CD14-positive monocyte (primary cell): ENCODE results near the gene AHCTF1. TPM values are rescaled to one million over a fixed set of nuclear protein-coding genes. Genes with fewer than 3 reads are reported as not detected.

ENCODE experiments used
- DNase-seq, 3 donors: peaks; one replicate each; pipeline ENCODE4 v3.0.0-alpha.2; 2011 to 2022
- H2AFZ ChIP-seq: 2 replicates; pipeline ENCODE4 v1.6.0; 2012; ENCODE audit warnings: mild to moderate bottlenecking, low read depth, low read length, inconsistent platforms; ENCODE audit not compliant: insufficient read depth, poor library complexity, severe bottlenecking
- H3K27ac ChIP-seq, 2 donors: 1 replicate in 1 of 2; 2 replicates in 1 of 2; pipeline ENCODE4 v1.5.1; 2012 to 2013; ENCODE audit warnings: low read length in 2 of 2, control low read depth in 1 of 2, inconsistent platforms in 1 of 2, low read depth in 1 of 2, mild to moderate bottlenecking in 1 of 2
- H3K27me3 ChIP-seq, 2 donors: one replicate each; pipeline versions ENCODE4 v1.6.0 to v1.6.1; 2011 to 2013; ENCODE audit warnings: low read length in 2 of 2; ENCODE audit not compliant: control insufficient read depth in 2 of 2, insufficient read depth in 2 of 2
- H3K36me3 ChIP-seq, 2 donors: replicated peaks in 1 of 2; 1 replicate in 1 of 2; 2 replicates in 1 of 2; pipeline versions ENCODE4 v1.5.1 to v1.6.1; 2012 to 2013; ENCODE audit warnings: low read length in 2 of 2, control low read depth in 1 of 2, inconsistent platforms in 1 of 2, mild to moderate bottlenecking in 1 of 2; ENCODE audit not compliant: insufficient read depth in 2 of 2, control insufficient read depth in 1 of 2
- H3K4me1 ChIP-seq, 2 donors: 1 replicate in 1 of 2; 2 replicates in 1 of 2; pipeline versions ENCODE4 v1.5.1 to v1.6.1; 2012 to 2013; ENCODE audit warnings: low read length in 2 of 2, control low read depth in 1 of 2, inconsistent platforms in 1 of 2, mild to moderate bottlenecking in 1 of 2, moderate library complexity in 1 of 2; ENCODE audit not compliant: insufficient read depth in 2 of 2, control insufficient read depth in 1 of 2
- H3K4me2 ChIP-seq: replicated peaks from 2 replicates; pipeline ENCODE3; 2012; ENCODE audit warnings: low read length, moderate library complexity, mild to moderate bottlenecking; ENCODE audit not compliant: poor library complexity, severe bottlenecking; ENCODE audit errors: extremely low read depth
- H3K4me3 ChIP-seq, 3 experiments: fragments of 200-600 bp in 1 of 3; sonication (generic) in 1 of 3; replicated peaks in 1 of 3; 1 replicate in 2 of 3; 2 replicates in 1 of 3; pipeline ENCODE4 v1.5.1; 2011 to 2013; ENCODE audit warnings: low read length in 3 of 3, mild to moderate bottlenecking in 3 of 3, control low read depth in 2 of 3, low read depth in 2 of 3, inconsistent platforms in 1 of 3, moderate library complexity in 1 of 3
- H3K79me2 ChIP-seq: 2 replicates; pipeline ENCODE4 v1.6.0; 2012; ENCODE audit warnings: mild to moderate bottlenecking, control low read depth, inconsistent platforms, low read length, moderate library complexity; ENCODE audit not compliant: insufficient read depth
- H3K9ac ChIP-seq: 2 replicates; pipeline ENCODE4 v1.6.0; 2017; ENCODE audit warnings: low read length, mild to moderate bottlenecking; ENCODE audit not compliant: insufficient read depth, poor library complexity, severe bottlenecking
- H3K9me3 ChIP-seq, 2 donors: replicated peaks in 1 of 2; 1 replicate in 1 of 2; 2 replicates in 1 of 2; pipeline versions ENCODE4 v1.5.1 to v1.6.1; 2012 to 2013; ENCODE audit warnings: low read length in 2 of 2, control low read depth in 1 of 2; ENCODE audit not compliant: control insufficient read depth in 1 of 2, insufficient read depth in 1 of 2
- H4K20me1 ChIP-seq: 2 replicates; pipeline ENCODE4 v1.6.0; 2012; ENCODE audit warnings: mild to moderate bottlenecking, low read length, control low read depth, moderate library complexity; ENCODE audit not compliant: insufficient read depth
- H3K27ac Mint-ChIP-seq, 7 donors: one replicate each; pipeline ENCODE4 v1.8.0; 2020; ENCODE audit warnings: mild to moderate bottlenecking in 7 of 7, mixed read lengths in 7 of 7, moderate library complexity in 6 of 7, inconsistent platforms in 2 of 7
- H3K27me3 Mint-ChIP-seq, 3 donors: one replicate each; pipeline ENCODE4 v1.8.0; 2021 to 2022; ENCODE audit warnings: low read depth in 3 of 3, mild to moderate bottlenecking in 3 of 3, mixed read lengths in 3 of 3, moderate library complexity in 3 of 3, inconsistent platforms in 1 of 3
- H3K36me3 Mint-ChIP-seq, 2 donors: one replicate each; pipeline ENCODE4 v1.8.0; 2020; ENCODE audit warnings: mixed read lengths in 2 of 2, inconsistent platforms in 1 of 2, mild to moderate bottlenecking in 1 of 2
- H3K4me1 Mint-ChIP-seq: one replicate; pipeline ENCODE4 v1.8.0; 2020; ENCODE audit warnings: mild to moderate bottlenecking, mixed read lengths
- H3K4me3 Mint-ChIP-seq, 2 donors: one replicate each; pipeline ENCODE4 v1.8.0; 2020; ENCODE audit warnings: mild to moderate bottlenecking in 2 of 2, mixed read lengths in 2 of 2, moderate library complexity in 1 of 2
- H3K9me3 Mint-ChIP-seq, 7 donors: one replicate each; pipeline ENCODE4 v1.8.0; 2020 to 2022; ENCODE audit warnings: mixed read lengths in 7 of 7, mild to moderate bottlenecking in 6 of 7, moderate library complexity in 6 of 7, inconsistent platforms in 2 of 7
- WGBS: methylation state at CpG from one replicate; pipeline ENCODE4 v1.1.5; 2013; ENCODE audit warnings: missing lambda C conversion rate; ENCODE audit not compliant: insufficient coverage; 5-methylcytosine and 5-hydroxymethylcytosine counted together
- intact Hi-C, 2 donors: fragments of 100-400 bp; cut with micrococcal nuclease; formaldehyde crosslinking; loops; one replicate each; pipeline versions ENCODE4 v1.15.0 to v1.15.1; 2023
- polyA plus RNA-seq, 3 donors: library from polyadenylated mRNA; depleted of rRNA in 1 of 3; unstranded in 2 of 3; stranded (reverse) in 1 of 3; fragments of 300-500 nt in 2 of 3; fragments of >200 nt in 1 of 3; fragmentation: Illumina TruSeq in 2 of 3; gene quantifications; 1 replicate in 2 of 3; 2 replicates in 1 of 3; pipeline ENCODE4 v1.2.3, GENCODE V29; 2012 to 2021
- TF ChIP-seq, protein P1 (sequence below): fragments of 200-600 bp; IDR thresholded peaks from one replicate; pipeline ENCODE4 v1.8.0; 2022; ENCODE audit warnings: antibody characterized with exemption, mild to moderate bottlenecking

The AHCTF1 gene
- polyA plus RNA-seq, 3 donors: 2.4 to 8.8 (median 5.4) TPM

DNA sequence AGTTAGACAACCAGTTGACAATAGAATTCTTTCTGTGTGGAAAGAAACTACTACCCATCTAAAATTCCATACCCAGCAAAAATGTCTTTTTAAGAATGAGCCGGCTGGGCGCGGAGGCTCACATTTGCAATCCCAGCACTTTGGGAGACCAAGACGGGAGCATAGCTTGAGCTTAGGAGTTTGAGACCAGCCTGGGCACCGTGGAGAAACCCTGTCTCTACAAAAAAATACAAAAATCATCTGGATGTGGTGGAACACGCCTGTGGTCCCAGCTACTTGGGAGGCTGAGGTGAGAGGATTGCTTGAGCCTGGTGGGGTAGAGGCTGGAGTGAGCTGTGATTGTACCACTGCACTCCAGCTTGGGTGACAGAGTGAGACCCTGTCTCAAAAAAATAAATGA, 128.4 kb downstream of the AHCTF1 start:
- Histone ChIP-seq H3K36me3 (no peaks in the 10 kb centered on the region), H3K4me3 (no peak overlapping the region), H3K27ac (no peak overlapping the region), H3K79me2 (no peaks in the 10 kb centered on the region), H3K4me2 (no peak overlapping the region), H3K9ac (no peak overlapping the region), H3K27me3 (no peaks in the 10 kb centered on the region), H3K4me1 (peaks cover 0 to 3% of the 10 kb centered on the region in 2 donors), H3K9me3 (peaks cover 0 to 6% of the 10 kb centered on the region in 2 donors), H4K20me1 (no peaks in the 10 kb centered on the region), H2AFZ (no peak overlapping the region)
- no peak overlapping the region for H3K4me3 Mint-ChIP-seq
- H3K36me3 Mint-ChIP-seq: no peaks in the 10 kb centered on the region
- no peak for DNase-seq
- H3K4me1 Mint-ChIP-seq: peaks cover 7% of the 10 kb centered on the region
- peaks cover 2 to 14% (median 7%) of the 10 kb centered on the region in 7 donors for H3K9me3 Mint-ChIP-seq
- H3K27ac Mint-ChIP-seq: no peak overlapping the region
- TF ChIP-seq, protein P1, sequence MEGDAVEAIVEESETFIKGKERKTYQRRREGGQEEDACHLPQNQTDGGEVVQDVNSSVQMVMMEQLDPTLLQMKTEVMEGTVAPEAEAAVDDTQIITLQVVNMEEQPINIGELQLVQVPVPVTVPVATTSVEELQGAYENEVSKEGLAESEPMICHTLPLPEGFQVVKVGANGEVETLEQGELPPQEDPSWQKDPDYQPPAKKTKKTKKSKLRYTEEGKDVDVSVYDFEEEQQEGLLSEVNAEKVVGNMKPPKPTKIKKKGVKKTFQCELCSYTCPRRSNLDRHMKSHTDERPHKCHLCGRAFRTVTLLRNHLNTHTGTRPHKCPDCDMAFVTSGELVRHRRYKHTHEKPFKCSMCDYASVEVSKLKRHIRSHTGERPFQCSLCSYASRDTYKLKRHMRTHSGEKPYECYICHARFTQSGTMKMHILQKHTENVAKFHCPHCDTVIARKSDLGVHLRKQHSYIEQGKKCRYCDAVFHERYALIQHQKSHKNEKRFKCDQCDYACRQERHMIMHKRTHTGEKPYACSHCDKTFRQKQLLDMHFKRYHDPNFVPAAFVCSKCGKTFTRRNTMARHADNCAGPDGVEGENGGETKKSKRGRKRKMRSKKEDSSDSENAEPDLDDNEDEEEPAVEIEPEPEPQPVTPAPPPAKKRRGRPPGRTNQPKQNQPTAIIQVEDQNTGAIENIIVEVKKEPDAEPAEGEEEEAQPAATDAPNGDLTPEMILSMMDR: no peak
- intact Hi-C loops: no loop called here
- WGBS: no CpG with 5 or more reads among the region's 6 CpGs
- peaks cover 0 to 5% (median 3%) of the 10 kb centered on the region in 3 donors for H3K27me3 Mint-ChIP-seq

DNA sequence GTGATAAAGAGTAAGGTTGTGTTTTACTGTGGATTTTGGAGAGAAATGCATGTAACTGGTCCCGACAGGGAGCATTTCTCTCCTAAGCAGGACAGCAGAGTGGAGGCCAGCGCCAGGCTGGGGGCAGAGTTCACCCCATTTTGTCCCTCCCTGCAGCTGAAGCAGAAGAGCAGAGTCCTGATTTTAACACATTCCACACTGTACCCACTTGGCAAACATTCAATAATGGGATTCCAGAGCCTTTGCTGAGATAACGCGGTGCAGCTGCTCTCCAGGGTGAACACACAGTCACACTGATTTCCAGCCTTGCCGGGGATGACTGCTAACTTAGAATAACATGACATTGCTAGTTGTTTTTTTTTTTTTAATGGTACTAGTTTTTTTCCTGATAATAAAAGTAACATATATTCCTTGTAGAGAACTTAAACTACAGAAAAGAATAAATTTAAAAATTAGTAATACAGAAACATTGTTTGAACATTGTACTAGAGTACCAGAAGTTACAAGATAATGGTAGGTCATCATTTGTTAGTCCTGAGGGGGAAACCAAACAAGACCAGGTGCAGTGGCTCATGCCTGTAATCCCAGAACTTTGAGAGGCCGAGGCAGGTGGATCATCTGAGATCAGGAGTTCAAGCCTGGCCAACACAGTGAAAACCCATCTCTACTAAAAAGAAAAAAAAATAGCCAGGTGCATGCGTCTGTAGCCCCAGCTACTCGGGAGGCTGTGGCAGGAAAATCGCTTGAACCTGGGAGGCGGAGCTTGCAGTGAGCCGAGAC, 130.3 kb downstream of the AHCTF1 start:
- H3K4me3 ChIP-seq: no peak overlapping the region
- peaks cover 2 to 14% (median 7%) of the 10 kb centered on the region in 7 donors for H3K9me3 Mint-ChIP-seq
- H3K9ac ChIP-seq: no peak overlapping the region
- no peak overlapping the region for H2AFZ ChIP-seq
- peaks cover 0 to 6% (median 5%) of the 10 kb centered on the region in 3 donors for H3K27me3 Mint-ChIP-seq
- no peaks in the 10 kb centered on the region for H3K27me3 ChIP-seq
- H3K4me2 ChIP-seq: no peak overlapping the region
- DNase-seq: no peak
- intact Hi-C loops: no loop called here
- no peaks in the 10 kb centered on the region for H3K4me1 ChIP-seq
- no peak overlapping the region for H3K27ac ChIP-seq
- peak overlapping the region in 1 of 7 donors; percentile 59 for H3K27ac Mint-ChIP-seq
- no peaks in the 10 kb centered on the region for H4K20me1 ChIP-seq
- 93% methylated on average over 2 of the region's 11 CpGs for WGBS
- H3K4me3 Mint-ChIP-seq: no peak overlapping the region
- H3K79me2 ChIP-seq: no peaks in the 10 kb centered on the region
- H3K36me3 ChIP-seq: no peaks in the 10 kb centered on the region
- H3K36me3 Mint-ChIP-seq: no peaks in the 10 kb centered on the region
- no peaks in the 10 kb centered on the region for H3K4me1 Mint-ChIP-seq
- peaks cover 0 to 6% of the 10 kb centered on the region in 2 donors for H3K9me3 ChIP-seq
- TF ChIP-seq, protein P1: no peak
